Measurements from ENCODE around the gene SVOP. TPM values are rescaled to one million over a fixed set of nuclear protein-coding genes. Genes with fewer than 3 reads are reported as not detected.

Gene SVOP
- total and polyA plus RNA-seq, 4 donors = 0.10 TPM; not detected in 3

DNA sequence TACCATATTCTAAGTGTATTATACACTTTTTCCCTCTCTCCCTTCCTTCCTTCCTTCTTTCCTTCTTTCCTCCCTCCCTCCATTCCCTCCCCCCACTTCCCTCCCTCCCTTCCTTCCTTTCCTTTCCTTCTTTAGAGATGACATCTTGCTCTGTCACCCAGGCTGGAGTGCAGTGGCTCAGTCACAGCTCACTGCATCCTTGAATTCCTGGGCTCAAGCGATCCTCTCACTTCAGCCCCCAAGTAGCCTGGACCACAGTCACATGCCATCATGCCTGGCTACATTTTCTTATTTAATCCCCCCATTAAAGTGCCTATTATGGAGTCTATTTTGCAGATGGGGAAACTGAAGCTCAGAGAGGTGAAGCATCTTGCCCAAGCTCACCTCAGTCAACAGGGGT, 55.0 kb downstream of the SVOP start (continued):
- TF ChIP-seq, protein P1, sequence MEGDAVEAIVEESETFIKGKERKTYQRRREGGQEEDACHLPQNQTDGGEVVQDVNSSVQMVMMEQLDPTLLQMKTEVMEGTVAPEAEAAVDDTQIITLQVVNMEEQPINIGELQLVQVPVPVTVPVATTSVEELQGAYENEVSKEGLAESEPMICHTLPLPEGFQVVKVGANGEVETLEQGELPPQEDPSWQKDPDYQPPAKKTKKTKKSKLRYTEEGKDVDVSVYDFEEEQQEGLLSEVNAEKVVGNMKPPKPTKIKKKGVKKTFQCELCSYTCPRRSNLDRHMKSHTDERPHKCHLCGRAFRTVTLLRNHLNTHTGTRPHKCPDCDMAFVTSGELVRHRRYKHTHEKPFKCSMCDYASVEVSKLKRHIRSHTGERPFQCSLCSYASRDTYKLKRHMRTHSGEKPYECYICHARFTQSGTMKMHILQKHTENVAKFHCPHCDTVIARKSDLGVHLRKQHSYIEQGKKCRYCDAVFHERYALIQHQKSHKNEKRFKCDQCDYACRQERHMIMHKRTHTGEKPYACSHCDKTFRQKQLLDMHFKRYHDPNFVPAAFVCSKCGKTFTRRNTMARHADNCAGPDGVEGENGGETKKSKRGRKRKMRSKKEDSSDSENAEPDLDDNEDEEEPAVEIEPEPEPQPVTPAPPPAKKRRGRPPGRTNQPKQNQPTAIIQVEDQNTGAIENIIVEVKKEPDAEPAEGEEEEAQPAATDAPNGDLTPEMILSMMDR (IDR thresholded peaks at IDR 0.05; ENCODE audit: low read depth, low read length, missing input control) = no peak
- TF ChIP-seq RXRA (IDR thresholded peaks at IDR 0.05) = no peak
- no peak for TF ChIP-seq TAF1 (conservative IDR thresholded peaks at IDR 0.05)
- no peak for TF ChIP-seq HNF4A (conservative IDR thresholded peaks at IDR 0.05)
- TF ChIP-seq, protein P2, sequence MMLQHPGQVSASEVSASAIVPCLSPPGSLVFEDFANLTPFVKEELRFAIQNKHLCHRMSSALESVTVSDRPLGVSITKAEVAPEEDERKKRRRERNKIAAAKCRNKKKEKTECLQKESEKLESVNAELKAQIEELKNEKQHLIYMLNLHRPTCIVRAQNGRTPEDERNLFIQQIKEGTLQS (IDR thresholded peaks at IDR 0.05) = no peak
- no peak for TF ChIP-seq FOXA2 (IDR thresholded peaks at IDR 0.05)
- TF ChIP-seq, protein P3, sequence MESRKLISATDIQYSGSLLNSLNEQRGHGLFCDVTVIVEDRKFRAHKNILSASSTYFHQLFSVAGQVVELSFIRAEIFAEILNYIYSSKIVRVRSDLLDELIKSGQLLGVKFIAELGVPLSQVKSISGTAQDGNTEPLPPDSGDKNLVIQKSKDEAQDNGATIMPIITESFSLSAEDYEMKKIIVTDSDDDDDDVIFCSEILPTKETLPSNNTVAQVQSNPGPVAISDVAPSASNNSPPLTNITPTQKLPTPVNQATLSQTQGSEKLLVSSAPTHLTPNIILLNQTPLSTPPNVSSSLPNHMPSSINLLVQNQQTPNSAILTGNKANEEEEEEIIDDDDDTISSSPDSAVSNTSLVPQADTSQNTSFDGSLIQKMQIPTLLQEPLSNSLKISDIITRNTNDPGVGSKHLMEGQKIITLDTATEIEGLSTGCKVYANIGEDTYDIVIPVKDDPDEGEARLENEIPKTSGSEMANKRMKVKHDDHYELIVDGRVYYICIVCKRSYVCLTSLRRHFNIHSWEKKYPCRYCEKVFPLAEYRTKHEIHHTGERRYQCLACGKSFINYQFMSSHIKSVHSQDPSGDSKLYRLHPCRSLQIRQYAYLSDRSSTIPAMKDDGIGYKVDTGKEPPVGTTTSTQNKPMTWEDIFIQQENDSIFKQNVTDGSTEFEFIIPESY (IDR thresholded peaks at IDR 0.05) = no peak

DNA sequence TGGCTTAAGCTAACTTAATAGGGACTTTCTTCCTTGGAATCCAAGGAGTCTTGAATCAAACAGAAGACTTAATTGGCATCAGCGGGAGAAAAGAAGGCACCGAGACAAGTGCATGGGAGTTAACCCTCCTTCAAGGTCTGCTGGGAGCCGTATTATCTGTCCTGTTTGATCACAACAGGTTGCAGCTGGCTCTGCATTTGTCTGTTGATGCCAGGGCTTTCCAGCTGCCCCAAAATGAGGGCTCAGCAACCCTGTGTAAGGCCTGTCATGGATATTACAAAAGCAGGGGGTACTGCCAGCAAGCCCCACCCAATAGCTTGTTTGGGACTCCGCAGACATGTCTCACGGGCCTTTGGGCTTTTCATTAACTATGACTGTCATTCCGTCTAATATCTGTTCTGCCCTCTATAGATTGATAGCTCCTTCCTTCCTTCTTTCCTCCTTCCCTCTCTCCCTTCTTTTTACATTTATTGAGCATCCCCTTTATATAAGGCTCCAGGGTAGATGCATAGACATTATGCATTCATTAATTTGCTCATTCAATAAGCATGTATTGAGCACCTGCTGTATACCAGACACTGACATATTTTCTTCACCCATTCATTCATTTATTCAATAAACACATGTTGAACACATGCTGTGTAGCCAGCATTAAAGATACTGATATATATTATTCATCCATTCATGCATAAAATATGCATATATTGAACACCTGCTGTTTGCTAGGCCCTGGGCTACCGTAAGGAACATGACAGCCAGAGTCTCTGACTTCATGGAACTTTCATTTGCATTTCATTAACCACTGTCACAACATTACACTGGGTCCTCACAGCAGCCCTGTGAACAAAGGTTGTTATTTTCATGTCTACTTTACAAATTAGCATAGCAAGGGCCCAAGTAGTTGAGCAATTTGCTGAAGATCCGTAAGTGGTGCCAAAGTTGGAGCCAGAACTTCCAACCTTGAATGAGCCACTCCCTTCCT, 56.2 kb downstream of the SVOP start:
- H3K9me3 ChIP-seq (ENCODE audit: control insufficient read depth in 4 of 4, low read length in 3 of 4) = no peaks in the 10 kb centered on the region

More for the DNA sequence above, 56.2 kb downstream of the SVOP start:
- H3K36me3 ChIP-seq (ENCODE audit: control insufficient read depth in 4 of 4, insufficient read depth in 3 of 4, low read depth in 1 of 4, low read length in 3 of 4) = no peaks in the 10 kb centered on the region
- no peak overlapping the region for H3K9ac ChIP-seq (ENCODE audit: low read depth in 1 of 2, low read length in 2 of 2)
- no peak overlapping the region for H3K4me3 ChIP-seq (ENCODE audit: low read depth in 1 of 3, low read length in 3 of 3)
- H3K27ac ChIP-seq (ENCODE audit: low read depth in 1 of 2, low read length in 2 of 2) = no peak overlapping the region
- no peak for DNase-seq (ENCODE audit: low spot score)
- no peak for TF ChIP-seq TAF1 (conservative IDR thresholded peaks at IDR 0.05)
- TF ChIP-seq HNF4G (IDR thresholded peaks at IDR 0.05) = no peak
- TF ChIP-seq, protein P4, sequence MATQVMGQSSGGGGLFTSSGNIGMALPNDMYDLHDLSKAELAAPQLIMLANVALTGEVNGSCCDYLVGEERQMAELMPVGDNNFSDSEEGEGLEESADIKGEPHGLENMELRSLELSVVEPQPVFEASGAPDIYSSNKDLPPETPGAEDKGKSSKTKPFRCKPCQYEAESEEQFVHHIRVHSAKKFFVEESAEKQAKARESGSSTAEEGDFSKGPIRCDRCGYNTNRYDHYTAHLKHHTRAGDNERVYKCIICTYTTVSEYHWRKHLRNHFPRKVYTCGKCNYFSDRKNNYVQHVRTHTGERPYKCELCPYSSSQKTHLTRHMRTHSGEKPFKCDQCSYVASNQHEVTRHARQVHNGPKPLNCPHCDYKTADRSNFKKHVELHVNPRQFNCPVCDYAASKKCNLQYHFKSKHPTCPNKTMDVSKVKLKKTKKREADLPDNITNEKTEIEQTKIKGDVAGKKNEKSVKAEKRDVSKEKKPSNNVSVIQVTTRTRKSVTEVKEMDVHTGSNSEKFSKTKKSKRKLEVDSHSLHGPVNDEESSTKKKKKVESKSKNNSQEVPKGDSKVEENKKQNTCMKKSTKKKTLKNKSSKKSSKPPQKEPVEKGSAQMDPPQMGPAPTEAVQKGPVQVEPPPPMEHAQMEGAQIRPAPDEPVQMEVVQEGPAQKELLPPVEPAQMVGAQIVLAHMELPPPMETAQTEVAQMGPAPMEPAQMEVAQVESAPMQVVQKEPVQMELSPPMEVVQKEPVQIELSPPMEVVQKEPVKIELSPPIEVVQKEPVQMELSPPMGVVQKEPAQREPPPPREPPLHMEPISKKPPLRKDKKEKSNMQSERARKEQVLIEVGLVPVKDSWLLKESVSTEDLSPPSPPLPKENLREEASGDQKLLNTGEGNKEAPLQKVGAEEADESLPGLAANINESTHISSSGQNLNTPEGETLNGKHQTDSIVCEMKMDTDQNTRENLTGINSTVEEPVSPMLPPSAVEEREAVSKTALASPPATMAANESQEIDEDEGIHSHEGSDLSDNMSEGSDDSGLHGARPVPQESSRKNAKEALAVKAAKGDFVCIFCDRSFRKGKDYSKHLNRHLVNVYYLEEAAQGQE (IDR thresholded peaks at IDR 0.05) = no peak
- TF ChIP-seq, protein P5, sequence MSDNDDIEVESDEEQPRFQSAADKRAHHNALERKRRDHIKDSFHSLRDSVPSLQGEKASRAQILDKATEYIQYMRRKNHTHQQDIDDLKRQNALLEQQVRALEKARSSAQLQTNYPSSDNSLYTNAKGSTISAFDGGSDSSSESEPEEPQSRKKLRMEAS (IDR thresholded peaks at IDR 0.05) = no peak
- TF ChIP-seq JUND (IDR thresholded peaks at IDR 0.05) = no peak
- TF ChIP-seq RAD21 (IDR thresholded peaks at IDR 0.05) = no peak
- no peak for TF ChIP-seq SP1 (IDR thresholded peaks at IDR 0.05)
- no peak for TF ChIP-seq EGR1 (IDR thresholded peaks at IDR 0.05; ENCODE audit: low read depth in 2 of 2)
- TF ChIP-seq RXRA (IDR thresholded peaks at IDR 0.05) = no peak
- no peak for TF ChIP-seq FOXA2 (IDR thresholded peaks at IDR 0.05)
- no peak for TF ChIP-seq HNF4A (conservative IDR thresholded peaks at IDR 0.05)
- TF ChIP-seq GABPA (IDR thresholded peaks at IDR 0.05 in 1 of 2, conservative IDR thresholded peaks at IDR 0.05 in 1 of 2) = no peak
- TF ChIP-seq NR2F2 (IDR thresholded peaks at IDR 0.05) = no peak
- TF ChIP-seq YY1 (IDR thresholded peaks at IDR 0.05) = no peak
- TF ChIP-seq, protein P1 (IDR thresholded peaks at IDR 0.05; ENCODE audit: low read depth, low read length, missing input control) = no peak
- TF ChIP-seq, protein P2 (IDR thresholded peaks at IDR 0.05) = no peak
- no peak for TF ChIP-seq FOXA1 (IDR thresholded peaks at IDR 0.05)
- TF ChIP-seq, protein P3 (IDR thresholded peaks at IDR 0.05) = no peak
- H3K4me1 ChIP-seq (ENCODE audit: control insufficient read depth in 4 of 4, insufficient read depth in 4 of 4, low read length in 3 of 4) = no peaks in the 10 kb centered on the region
- 79% methylated on average over 8 of the region's 8 CpGs for WGBS
- no peaks in the 10 kb centered on the region for H3K27me3 ChIP-seq (ENCODE audit: control insufficient read depth in 4 of 4, insufficient read depth in 4 of 4, low read length in 3 of 4)
